GM12872 (cell line): ENCODE data around the gene BLOC1S5.

Experiments used
- TF ChIP-seq, protein P1 (sequence below): IDR thresholded peaks from 3 replicates; pipeline ENCODE4 v1.5.1; 2011; ENCODE audit warnings: low read depth, mild to moderate bottlenecking, low read length, moderate library complexity; ENCODE audit not compliant: insufficient read depth

The BLOC1S5 gene

DNA sequence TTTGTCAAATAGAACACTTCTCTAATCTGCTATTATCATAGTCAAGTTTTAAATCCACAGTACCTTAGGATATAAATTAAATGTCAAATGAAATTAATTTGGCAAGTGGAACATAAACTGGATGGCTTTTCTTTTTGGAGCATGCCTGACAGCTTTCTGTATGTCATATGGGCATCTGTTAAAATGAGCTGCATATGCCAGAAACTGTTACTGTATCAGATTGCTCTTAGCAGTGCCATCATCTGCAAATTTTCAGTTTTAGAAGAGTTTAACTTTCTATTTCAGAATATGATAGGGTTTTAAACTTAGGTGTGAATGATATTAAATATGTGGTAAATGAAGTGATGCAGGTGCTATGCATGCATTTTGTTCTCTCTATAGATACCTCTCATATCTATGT is 41.6 kb upstream of the BLOC1S5 start:
- TF ChIP-seq, protein P1, sequence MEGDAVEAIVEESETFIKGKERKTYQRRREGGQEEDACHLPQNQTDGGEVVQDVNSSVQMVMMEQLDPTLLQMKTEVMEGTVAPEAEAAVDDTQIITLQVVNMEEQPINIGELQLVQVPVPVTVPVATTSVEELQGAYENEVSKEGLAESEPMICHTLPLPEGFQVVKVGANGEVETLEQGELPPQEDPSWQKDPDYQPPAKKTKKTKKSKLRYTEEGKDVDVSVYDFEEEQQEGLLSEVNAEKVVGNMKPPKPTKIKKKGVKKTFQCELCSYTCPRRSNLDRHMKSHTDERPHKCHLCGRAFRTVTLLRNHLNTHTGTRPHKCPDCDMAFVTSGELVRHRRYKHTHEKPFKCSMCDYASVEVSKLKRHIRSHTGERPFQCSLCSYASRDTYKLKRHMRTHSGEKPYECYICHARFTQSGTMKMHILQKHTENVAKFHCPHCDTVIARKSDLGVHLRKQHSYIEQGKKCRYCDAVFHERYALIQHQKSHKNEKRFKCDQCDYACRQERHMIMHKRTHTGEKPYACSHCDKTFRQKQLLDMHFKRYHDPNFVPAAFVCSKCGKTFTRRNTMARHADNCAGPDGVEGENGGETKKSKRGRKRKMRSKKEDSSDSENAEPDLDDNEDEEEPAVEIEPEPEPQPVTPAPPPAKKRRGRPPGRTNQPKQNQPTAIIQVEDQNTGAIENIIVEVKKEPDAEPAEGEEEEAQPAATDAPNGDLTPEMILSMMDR, result no peak

DNA sequence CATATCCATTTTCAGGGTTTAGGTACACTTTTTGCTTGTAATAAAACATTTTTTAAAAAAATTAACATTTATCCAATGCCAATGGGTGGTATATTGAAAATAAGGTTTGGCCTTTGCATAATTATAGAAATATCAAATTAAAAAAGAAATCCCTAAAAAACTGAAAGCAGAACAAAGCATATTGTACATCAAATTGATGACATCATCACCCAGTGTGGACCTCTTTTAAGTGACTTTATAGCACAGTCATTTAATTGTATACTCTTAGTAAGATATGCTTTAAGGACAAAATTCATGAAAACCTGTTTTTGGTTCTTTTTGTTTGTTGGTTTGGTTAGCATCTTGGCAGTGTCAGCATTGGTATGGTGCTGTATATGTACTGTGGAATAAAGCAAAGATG is 39.5 kb upstream of the BLOC1S5 start:
- TF ChIP-seq, protein P1, result no peak

GRCh38 chr6:8102122-8102958 is 38.2 kb upstream of the BLOC1S5 start, which contains the start of gene EEF1E1:
EEF1E1 (minus strand) TSS chr6:8102548; CDS start chr6:8102521, 27 bp downstream.
- TF ChIP-seq, protein P1, result no peak

DNA sequence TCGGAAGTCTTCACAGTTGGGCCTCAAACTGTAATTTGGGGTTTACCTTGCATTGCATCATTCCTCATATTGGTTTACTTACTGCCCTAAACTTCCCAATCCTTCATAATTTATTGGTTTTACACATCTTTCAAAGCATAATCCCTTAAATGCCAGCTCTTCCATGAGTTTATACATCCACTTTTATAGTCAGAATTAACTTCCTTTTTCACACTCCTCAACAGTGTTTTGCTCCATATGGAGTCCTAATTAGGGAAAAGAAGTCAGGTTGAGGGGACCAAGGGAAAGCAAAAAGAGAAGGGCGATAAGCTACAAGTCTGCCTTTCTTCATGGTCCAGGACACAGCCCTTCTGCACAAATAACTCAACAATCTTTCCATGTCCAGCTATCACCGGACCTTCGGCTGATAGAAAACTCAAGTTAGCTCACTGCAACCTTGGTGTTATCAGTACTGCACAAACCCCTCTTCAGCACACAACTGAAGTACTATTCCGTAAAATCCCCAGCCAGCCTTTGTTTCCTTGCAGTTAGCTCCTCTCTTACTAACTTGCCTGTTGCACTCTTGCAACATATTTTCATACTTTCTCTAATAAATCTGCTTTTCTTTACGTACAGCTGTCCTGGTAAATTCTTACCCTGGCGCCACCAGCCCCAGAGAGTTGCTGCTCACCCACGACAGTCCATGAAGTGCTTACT is 36.1 kb upstream of the BLOC1S5 start:
- TF ChIP-seq, protein P1, result no peak

GRCh38 chr6:8090650-8091049 is 26.5 kb upstream of the BLOC1S5 start:
- TF ChIP-seq, protein P1, result no peak

GRCh38 chr6:8088886-8089285 is 24.7 kb upstream of the BLOC1S5 start:
- TF ChIP-seq, protein P1, result no peak
